Left renal pelvis (tissue), 4 donors: Measurements from ENCODE around the gene GRAPL. TPM values are rescaled to one million over a fixed set of nuclear protein-coding genes. Genes with fewer than 3 reads are reported as not detected.
"Not testable (repeated sequence)": the region's sequence is repeated elsewhere in the genome, so short reads cannot be mapped to it uniquely, and the experiment has no call there.

Experiments used
- DNase-seq, 4 donors: peaks; one replicate each; pipeline ENCODE4 v3.0.0-alpha.2; 2013; ENCODE audit warnings: low read depth in 4 of 4, low spot score in 3 of 4
- polyA plus RNA-seq, 4 donors: library from polyadenylated mRNA; unstranded; fragments of 120-200 nt; gene quantifications; one replicate each; pipeline ENCODE4 v1.2.1, GENCODE V29; 2013; ENCODE audit not compliant: insufficient read length in 4 of 4

The GRAPL gene
- polyA plus RNA-seq, 4 donors = 0.98 to 7.0 (median 3.4) TPM

- DNase-seq = not testable (repeated sequence)
Measured at GRCh38 chr17:19136138-19136537, 8.7 kb downstream of the GRAPL start.

DNA sequence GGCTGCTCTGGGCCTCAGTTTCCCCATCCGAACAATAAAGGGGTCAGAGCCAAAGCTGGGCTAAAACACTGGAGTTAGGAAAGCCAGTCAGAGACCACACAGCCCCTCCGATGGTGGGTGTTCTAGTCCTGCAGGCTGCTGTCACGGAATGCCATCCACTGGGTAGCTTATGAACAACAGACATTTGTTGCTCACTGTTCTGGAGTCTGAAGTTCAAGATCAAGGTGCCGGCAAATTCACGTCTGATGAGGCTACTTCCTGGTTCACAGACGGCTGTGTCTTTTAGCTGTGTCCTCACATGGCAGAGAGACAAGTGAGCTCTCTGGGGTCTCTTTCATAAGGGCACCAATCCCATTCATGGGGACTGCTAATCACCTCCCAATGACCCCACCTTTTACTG lies 9.2 kb downstream of the GRAPL start:
- DNase-seq = not testable (repeated sequence)

- DNase-seq = not testable (repeated sequence)
Measured at GRCh38 chr17:19137959-19138358, 10.6 kb downstream of the GRAPL start.

DNA sequence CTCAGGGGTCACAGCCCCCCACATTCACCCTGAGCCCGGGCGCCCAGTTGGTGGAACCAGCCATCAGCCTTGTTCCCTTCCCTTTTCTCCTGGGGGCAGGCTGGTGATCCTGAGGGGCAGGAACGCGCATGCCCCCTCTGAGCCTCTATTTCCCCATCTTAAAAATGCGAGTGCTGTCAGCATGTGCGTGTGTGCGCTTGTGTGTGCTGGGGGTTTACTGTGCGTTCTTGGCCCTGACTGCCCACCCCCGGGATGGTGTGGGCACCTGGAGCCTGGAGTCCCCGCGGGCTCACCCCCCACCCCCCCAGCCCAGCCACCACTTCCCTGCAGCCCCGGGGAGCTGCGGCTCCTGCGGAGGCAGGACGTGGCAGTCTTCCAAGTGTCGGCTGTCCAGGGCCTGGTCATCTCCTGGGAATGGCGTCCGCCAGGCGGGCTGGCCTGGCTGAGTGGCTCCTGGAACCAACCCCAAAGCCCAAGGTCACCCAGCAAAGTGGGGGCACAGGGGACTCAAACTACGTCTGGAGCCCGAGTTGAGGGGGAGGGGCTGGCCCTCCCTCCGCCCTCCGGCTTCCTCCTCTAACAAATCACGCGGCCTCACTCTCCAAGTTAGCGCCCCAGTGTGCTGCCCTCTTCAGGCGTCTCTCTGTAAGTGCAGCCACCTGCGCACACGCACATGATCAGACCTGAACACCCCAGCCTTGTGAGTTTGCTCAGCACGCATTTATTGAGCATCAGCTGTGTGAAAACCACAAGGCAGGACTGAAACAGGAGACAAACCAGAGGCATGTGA lies 14.2 kb downstream of the GRAPL start:
- not testable (repeated sequence) for DNase-seq

DNA sequence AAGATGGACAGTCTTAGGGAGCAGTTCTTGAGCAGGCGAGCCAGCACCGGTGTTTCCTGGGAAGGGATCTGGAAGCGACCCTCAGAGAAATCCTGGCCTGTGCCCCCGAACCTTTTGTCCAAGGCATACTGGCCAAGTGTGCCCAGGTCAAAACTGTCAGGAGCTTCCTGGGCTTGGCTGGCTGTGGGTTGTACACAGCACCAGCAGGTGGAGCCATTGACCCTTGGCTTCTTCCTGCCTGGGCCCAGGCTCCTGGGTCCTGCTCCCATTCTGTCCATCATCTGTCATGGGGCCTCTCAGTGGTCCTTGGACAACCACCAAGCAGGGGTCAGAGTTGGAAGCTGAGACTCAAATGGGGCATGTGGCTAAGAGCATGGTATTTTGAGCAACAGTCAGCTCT lies 15.0 kb downstream of the GRAPL start:
- not testable (repeated sequence) for DNase-seq

GRCh38 chr17:19143097-19143777 lies 15.8 kb downstream of the GRAPL start:
- not testable (repeated sequence) for DNase-seq

DNA sequence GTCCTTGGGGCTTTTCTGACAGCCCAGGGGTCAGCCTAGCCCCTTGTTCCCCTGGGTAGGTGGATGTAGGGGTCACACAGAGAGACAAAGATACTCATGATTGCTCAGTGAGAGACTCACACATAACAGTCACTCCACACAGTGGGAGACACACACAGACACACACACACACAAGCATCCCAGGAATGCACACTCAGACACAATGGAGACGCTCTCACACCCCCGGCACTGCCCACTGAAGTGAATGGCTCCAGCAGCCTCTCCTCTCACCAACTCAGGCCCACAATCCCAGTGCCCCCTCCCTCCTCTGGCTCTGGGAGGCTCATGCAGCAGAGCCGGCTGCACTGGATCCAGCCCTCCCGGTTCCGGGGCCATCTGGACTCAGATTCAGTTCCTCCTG lies 17.0 kb downstream of the GRAPL start:
- not testable (repeated sequence) for DNase-seq

DNA sequence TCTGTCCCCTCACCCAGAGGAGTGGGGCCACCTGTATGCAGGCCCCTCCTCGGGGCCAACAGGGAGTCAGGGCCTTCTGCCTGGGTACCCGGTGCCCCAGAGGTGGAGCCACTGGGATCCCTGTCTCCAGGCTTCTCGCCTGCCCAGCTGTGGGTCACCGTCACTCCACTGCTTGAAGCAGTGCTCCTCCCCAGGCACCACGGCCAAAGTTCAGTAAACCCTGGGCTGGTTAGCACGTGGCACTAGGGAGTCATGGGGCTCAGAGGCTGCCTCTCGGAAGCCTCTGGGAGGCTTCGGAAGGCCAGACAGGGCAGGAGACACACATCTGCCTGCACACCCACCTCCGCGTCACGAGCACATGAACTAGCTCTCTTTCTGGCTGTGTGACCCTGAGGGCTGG lies 18.1 kb downstream of the GRAPL start:
- not testable (repeated sequence) for DNase-seq

DNA sequence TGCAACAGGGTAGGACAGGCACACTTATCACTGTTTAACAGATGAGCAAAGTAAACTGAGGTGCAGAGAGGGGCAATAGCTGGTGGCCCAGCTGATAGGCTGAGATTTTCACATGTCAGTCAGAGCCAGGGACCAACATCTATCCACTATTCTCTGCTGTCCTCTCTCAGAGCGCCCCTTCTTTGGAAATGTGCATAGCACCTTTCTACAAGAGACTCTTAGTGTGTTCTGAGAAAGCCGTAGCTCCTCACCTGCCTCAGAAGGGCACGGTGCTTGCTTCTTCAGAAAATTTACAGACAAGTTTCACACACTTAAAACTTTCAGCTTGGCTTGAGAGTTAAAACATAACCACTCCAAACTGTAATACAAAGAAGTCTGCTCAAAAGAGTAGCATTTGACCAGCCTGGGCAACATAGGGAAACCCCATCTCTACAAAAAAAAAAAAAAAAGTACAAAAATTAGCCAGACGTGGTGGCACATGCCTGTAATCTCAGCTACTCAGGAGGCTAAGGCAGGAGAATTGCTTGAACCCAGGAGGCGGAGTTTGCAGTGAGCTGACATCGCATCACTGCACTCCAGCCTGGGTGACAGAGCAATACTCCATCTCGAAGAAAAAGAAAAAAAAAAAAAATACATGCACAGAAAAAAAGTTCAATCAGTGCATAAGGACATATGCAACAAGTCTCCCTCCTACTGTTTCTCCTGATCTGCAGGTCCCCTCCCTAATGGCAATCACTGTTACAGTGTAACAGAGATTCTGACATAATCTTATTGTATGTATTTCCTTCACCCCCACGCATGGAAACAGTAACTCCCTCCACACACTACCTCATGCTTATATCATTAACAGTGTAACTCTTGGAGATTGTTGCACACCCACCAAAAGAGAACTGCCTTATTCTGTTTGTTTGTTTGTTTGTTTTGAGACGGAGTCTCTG lies 23.6 kb downstream of the GRAPL start:
- not testable (repeated sequence) for DNase-seq

- DNase-seq = not testable (repeated sequence)
Measured at GRCh38 chr17:19157628-19158027, 30.2 kb downstream of the GRAPL start.

- not testable (repeated sequence) for DNase-seq
Measured at GRCh38 chr17:19158478-19158877, 31.1 kb downstream of the GRAPL start.

DNA sequence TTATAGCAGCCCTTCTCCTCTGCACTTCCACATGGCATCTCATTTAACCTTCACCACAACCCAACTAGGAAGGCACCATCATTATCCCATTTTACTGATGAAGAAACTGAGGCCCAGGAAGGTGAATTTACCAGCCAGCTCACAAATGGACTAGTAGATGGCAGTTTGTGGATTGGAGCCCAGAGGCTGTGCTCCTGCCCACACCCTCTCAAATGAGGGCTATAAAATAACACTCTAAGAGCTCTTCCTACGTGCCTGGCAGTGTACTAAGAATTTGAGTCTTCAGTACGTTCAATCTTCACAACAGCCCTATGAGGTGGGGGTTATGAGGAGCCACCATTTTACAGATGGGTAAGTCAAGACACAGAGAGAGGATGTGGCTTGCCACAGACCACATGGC lies 31.5 kb downstream of the GRAPL start:
- DNase-seq = not testable (repeated sequence)

GRCh38 chr17:19161308-19162107 lies 34.1 kb downstream of the GRAPL start:
- DNase-seq = not testable (repeated sequence)

- DNase-seq = not testable (repeated sequence)
Measured at GRCh38 chr17:19162384-19163216, 35.2 kb downstream of the GRAPL start.

GRCh38 chr17:19174422-19174821 lies 47.0 kb downstream of the GRAPL start:
- not testable (repeated sequence) for DNase-seq

GRCh38 chr17:19175410-19175809 lies 48.0 kb downstream of the GRAPL start:
- DNase-seq = not testable (repeated sequence)

- not testable (repeated sequence) for DNase-seq
Measured at GRCh38 chr17:19181040-19181875, 53.9 kb downstream of the GRAPL start.
